NCI-H524 (cell line): ENCODE results near the gene ATP13A5.

Experiments used
- DNase-seq, 2 experiments: peaks; one replicate each; lab custom pipeline; 2025; lab: John Stamatoyannopoulos, UW

Gene ATP13A5

DNA sequence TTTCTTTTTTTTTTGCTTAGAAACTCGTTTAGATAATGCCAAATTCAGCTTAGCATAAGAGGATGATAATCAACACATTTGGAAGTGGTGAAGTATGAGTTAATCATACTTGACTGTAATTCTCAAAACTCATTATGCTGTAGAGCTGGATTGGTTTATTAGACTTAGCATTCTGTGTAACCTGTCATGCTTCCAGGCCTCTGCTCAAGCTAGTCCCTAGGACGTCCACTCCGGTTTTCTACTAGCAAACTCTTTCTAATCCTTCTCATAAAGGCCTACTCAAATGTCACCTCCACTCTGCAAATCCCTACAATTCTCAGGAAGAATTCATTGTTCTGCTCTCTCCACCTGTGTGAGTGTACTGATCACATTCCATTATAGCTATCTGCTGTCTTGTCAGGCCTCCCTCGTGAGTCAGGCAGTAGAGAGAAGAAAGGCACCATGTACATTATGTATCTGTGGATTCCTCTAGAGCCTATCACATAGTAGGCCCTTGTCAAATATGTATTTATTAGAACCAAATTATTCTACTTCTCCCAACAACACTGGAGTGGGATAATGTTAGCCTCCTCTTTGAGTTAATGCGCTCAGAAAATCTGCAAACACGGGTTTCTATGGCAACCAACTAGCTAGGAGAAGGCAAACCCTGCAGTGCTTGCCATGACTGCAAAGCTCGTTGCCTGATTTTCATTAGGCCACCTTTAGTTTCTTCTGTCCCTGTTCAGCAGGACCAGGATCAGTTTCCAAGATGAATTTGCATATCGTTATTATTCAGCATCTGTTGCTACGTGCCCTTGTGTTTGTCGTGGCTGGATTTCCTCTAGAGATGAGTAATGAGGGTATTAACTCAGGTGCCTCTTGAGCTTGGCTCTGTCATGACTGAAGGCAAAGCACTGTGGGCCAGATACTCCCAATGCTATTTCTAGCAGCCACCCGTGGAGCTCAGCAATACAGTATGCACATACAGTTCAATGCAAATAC is 30.7 kb downstream of the ATP13A5 start:
- peak; percentile 86 to 96 for DNase-seq

DNA sequence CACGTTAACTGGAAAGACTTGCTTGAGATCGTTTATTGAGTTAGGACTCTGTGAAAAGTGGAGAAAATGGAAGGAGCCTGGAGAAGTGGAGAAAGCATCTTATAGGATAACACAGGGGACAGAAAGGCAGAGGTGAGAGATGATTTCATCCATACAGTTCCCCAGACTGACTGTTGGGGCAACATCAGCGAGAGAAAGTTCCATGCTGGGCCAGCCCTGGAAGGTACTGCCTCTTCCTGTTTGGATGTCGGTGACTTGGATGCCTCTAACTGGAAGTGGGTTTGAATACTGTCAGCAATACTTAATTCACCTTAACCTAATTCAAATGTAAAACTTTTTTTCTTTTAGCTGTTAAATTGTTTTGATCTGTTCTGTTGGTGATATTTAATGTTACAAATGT is 32.3 kb downstream of the ATP13A5 start:
- DNase-seq: no peak

DNA sequence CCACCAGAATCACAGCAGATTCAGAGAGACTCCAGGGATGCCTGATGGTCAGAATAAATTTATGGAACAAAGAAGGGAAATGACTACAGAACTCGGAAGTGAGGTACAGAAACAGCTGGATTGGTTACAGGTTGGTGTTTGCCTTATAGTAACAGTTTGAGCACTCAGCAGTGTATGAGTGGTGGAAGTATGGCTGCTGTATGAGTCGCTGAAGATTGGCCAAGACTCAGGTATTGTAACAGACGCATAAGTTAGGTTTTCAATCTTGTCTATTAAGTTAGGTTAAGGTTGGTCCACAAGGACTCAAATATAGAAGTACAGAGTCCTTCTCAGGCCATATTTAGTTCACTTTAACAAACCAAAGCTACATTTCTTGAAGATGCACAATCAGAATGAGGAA is 33.1 kb downstream of the ATP13A5 start:
- DNase-seq: no peak

DNA sequence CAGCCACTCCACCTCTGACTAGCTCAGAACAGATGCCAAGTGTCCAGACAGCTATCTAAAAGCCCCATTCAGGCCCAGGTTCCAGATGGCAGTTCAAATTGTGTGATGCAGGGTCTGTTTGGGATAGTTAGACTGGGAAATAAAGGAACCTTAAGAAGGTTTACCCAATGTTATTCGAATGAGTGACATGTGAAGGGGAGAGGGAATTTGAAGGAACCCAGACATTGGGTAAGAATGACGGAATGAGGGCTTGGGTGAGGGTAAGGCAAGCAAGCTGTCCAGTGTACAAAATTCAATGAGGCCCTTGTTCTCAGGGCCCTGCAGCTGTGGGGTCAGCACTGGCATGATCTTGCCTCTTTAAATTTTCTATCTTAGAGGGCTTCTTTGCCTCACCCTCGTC is 34.1 kb downstream of the ATP13A5 start:
- DNase-seq: peak; percentile 74 to 85

DNA sequence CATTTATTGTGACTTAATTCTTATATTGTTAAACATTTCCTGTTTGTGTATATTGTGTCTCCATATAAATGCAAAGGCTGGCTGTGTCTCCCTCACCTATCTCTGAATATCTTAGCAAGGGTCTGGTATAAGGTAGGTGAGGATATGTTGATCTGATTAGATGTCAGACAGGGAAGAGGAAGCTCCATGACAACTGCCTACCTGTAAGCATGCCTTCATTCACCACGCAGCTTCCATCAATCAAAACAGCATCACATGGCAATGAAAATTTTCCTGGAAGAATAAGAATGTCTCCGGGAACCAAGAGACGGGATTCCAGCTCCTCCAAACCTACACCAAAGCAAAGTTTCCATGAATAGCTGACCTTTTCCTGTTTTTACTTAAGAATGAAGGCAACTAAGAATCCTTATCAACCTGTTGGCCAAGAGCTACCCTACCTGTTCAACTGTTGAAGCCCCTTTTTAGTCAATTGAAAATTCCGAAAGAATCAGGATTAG is 34.8 kb downstream of the ATP13A5 start:
- no peak for DNase-seq

DNA sequence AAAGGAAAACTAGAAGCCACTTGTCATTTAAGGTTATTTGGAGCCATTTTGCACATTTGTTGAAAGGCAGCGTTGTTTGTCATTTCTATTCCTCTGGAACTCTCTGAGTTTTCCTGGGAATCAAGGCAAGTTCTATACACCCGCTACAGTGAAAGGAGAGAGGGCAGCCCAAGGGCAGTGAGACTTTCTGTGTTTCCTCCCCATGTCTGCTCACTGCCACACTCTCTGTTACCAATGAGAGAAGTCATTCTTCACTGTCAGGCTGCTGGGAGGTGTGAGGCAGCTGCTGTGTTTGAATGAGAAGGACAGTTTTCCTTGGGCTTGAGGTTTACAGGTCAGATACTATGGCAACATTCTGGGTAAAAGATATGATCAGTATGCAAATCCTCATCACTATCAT is 36.0 kb downstream of the ATP13A5 start:
- DNase-seq: no peak

DNA sequence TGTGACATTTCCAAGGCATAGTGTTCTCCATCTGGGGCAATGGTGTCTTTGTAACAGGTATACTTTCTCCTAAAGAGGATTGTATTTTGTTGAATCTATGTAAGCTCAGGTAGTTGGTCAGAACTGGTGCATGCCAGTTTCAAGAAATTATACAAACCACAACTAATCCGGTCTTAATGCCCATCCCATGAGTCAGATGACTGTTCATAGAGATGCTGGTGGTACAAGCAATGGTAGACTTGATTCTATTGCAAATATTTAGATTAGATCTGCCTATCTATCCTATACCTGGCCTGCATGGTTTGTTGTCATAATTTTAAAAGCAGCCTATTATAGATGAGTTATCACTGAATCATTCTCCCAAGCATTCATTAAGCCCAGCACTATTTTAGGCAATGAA is 43.5 kb downstream of the ATP13A5 start:
- DNase-seq: no peak

DNA sequence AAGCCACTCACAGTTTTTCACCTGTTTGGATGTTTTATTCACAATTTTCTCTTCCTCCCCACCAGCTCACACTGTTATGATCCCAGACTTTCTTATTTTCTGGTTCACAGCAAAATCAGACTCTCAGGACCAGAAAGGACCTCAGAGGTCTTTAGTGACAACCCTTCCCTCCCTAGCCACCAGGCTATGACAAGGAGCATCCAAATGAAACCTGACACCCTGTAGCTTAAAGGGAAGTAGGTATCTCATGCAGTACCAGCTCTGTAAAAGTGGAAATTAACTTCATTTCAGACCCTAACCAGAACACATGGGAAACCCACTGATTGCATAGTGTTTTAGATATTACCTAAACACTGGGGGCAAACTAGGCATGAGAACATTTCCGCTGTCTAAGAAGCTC is 45.3 kb downstream of the ATP13A5 start:
- DNase-seq: no peak

DNA sequence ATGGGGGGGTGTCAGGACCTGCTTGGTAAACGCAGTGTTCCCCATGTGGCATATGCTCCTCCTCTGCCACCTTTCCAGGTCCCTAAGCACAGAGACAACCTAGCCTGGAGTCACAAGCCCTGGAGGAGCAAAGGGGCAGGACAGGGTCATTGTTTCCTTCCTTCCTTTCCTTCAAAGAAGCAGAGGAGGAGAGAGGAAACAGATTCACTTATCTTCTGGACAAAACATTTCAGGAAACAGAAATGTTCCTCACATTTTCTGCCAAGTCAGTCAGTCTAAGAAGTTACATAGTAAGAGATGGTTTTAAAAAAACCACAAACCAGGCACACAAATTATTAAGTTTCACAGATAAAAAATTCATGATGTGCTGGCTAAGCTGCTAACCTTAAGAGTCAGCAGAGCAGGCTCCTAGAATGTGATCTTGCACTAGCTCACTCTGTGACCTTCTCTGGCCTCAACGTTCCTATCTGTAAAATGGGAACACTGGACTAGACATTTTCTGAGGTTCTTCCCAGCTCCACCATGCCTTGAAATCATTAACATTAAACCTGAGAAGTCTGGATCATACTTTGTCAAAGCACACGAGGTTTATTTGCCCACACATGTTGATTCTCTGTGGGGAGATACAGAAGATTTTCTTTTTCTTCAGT is 47.9 kb downstream of the ATP13A5 start:
- no peak for DNase-seq

DNA sequence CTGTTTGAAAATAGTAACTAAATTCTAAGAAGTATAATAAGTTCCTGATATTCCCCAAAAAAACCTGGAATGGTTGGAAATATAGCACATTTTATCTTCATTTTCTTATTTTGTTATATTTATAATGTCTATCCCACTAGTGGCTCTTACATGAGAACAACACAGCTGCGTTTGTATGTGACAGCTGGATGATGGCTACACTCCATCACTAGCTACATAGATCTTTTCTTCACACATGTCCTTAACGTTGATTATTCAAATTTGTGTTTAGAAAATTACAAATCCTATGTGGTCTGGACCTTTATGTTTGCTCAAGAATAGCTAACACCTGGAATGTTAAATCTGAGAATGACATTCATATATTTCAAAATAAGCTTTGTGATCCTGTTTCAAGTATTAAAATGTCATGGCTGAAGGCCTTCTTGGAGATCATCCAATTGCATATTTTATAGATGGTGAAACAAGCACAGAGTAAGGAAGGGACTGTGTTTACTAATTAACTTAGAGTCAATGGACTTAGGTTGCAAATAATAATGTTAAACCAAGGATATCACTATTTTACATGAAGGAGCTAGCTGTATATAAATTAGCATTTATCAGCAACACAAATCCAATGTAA is 60.8 kb downstream of the ATP13A5 start:
- no peak for DNase-seq

DNA sequence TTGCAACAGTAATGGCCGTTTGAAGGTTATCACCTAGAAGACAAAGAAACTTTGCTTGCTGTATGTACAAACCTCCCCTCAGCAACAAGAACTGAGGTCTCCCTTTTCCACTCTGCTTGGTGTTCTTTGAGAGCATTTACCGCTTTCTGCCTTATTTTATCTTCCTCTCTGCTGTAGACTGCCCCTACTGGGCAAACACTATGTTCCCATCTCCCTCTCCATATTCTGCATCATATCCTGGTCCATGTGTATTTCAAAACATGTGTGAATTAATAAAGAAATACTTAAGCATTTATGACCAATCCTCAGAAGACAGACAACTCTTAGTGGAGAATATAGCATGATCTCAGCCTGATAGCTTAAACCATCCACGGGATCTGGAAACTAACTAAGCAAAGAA is 64.4 kb downstream of the ATP13A5 start:
- no peak for DNase-seq

DNA sequence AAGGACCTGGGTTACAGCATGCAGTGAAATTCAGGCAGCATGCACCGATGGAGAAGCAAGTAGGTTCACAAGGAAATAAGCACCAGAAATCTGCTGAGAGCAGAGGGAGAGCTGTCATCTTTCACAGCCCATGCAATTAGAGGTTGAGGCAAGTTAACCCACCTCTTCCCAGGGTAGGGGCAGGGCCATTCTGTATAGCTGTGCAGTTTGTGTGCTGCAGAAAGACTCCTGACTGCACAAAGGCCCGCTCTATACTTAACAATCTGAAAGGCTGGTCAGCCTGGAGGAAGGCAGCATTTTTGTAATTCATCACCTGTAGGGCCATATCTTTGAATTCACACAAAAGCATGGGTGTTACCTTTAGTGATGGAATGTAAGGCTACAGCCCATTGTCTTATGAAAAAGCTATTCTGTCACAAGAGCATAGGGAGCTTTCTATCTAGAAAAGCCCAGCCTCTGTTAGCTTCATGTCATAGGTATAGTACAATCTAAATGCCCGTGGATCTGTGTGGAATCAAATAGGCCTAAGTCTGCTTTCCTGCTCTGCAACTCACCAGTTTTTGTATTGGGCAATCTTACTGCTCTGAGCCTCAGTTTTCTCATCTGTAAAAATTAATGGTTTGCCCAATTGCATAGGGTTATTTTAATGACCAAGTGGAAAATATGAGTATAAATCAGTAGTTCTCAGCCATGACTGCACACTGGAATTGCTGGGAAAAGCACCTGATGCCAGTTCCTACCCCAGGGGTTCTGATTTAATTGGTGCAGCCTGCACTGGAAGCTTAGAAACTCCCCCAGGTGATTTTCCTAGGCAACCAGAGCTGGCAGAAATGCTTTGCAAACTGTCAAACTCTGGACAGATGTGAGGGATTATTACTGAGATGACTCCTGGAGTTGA is 65.2 kb downstream of the ATP13A5 start:
- DNase-seq: peak in 1 of 2 experiments; percentile 10

DNA sequence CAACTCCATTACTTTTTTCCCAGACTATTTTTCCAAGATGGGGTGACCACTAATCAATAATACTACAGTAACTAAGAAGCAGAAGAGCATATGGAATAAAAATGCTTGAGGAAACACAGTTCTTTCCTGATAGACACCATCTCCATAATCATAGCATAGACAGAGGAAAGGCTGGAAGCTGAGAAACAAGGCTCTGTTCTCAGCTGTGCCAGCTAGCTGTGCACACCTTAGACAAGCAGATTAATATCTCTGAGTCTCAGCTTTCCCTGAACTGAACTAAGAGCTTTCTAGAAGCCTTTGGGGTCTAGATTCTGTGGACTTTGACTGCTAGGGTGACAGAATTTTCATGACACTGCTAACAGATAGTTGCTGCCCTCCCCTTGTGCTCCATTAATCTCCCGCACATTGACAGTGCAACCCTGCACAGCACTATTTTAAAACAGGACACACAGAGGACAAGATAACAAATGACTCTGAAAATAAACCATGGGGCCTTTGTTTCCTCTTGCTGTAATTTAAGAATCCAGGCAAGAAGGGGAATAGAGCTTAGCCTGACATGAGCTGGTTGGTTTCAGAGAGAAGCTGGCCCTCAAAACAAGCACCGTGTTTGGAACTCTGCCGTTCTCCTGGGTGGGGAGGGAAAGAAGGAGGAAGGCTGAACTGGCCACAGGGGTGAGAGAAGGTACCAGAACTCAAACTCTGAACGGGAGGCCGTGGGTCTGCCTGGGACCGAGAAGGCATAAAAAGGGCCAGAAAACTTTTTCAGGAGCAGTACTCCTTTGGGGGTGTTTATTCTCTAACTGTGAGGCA is 67.4 kb downstream of the ATP13A5 start:
- DNase-seq: no peak

DNA sequence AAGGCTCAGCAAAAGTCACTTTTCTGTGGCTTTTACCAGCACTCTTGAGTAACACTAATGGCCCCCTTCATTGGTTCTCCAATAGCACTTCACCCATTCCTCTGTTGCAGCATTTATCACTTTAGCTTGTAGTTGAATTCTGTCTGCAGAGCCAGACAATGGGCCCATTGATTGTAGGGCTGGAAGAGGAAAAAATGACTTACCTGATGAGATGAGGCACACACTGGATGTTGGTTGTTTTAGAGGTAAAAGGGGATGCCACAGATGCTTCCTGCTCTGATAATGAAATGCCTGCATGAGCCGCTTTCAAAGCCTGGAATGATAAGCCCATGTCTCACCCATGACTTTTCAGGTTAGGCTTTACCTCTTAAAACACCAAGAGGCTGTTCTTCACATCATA is 73.2 kb downstream of the ATP13A5 start:
- DNase-seq: no peak

DNA sequence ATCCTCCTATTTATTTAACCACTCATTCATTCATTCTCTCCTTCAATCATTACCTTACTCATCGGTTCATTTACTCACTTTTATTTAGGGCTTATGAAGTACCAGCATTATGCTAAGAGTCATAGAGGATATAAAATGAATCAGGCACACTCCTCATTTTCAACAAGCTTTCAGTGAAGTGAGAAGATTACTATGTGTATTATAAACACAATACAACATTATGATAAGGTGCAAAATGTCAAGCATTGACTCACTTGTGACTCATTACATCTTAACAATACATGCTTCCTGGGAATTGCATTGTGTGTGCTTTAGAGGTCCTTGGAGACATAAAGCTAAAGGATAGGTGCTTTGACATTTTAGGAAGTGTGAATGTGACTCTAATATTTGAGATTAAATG is 77.1 kb downstream of the ATP13A5 start:
- no peak for DNase-seq

DNA sequence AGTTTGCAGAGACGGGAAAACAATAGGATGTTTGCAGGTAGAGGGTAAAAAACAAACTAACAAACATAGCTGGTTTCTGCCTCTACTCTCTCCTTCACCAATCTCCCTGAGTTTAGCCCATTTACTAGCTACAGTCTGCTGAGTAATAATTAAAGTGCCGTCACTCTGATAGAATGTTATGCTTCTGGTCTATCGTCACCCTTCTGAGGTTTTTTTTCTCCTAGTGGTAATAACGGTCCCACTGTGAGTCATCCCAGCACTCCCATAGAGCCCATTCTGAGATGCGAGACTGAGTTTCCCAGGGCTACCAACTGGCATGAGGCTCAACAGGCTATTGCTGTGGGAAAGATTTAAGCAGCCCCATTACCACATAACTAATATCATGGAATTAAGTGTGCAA is 81.1 kb downstream of the ATP13A5 start:
- no peak for DNase-seq

DNA sequence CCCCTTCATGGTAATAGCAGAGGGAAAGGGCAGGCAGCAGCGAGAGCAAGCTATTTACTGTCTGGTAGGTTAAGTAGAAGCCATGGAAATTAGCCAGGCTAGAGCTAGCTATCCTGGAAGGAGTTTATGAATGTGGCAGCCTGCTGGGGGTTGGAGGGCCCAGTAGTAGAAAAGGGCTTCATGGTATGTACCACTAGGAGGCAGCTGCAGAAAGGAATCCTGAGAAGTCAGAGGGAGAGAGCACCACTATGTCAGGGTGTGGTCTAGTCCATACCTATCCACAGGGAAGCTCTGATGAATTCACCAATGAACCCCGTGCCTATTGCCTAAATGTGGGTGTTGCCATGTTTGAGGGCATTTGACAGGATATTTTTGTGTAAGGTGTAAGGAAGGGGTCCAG is 82.6 kb downstream of the ATP13A5 start:
- DNase-seq: no peak

DNA sequence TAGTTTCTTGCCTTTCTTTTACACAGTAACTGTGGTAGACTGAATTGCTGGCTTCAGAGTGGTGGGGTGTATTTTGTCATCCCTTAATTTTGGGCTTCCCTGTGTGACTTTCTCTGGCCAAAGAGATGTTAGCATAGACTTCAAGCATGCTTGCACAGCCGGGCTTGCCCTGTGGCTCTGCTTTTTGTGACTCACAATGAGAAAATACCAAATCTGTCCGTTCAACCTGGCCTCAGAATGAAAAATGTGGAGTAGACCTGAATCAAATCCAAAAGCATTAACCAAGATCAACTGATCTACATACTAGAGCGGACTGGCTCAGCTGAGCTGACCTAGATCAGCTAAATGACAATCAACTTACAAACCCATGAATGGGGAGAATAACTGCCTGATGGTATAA is 86.2 kb downstream of the ATP13A5 start:
- no peak for DNase-seq

DNA sequence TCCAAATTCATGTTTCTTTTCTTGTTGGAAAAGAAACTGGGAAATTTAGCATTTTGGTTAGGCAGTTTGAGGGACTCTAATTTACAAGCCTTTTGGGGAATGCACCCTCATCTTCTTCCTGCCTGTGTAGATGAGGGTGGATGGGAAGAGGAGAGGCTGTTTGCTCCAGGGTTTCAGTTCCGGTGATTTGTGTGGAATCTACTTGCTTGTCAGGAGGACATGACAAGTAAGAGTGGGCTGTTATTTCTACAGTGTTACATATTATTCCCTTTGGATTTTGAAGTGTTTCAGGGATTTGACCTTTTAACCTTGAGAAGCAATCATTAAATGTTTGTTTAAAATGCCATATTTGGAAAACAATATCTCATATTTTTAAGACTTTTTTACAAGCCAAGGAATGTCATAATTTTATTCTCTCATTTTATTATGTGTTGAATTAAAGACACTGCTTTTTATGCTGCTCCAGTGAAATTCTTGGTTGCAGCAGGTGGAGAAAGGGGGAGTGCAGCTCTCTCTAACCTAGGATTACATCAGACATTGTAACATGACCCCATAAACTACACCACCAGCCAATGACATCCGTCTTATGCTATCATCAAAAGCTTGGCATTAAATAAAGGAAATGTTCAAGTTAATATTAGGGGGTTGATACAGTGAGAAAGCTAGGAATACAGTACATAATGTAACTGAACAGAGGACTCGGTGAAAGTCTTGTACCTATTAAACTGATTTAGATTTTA is 107.3 kb downstream of the ATP13A5 start:
- peak in 1 of 2 experiments; percentile 25 for DNase-seq

DNA sequence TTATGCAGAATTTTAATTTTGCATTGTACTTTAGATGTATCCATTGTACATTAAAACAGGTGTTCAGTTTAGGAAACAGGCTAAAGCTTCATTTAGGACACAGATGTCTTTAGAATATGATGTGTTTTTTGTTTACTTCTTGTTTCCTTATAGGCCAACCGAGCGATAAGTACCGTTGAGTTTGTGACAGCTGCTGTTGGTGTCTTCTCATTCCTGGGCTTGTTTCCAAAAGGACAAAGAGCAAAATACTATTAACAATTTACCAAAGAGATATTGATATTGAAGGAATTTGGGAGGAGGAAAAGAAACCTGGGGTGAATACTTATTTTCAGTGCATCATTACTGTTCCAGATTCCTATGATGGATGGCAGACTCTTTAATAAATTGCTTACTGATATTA is 108.1 kb downstream of the ATP13A5 start:
- DNase-seq: peak in 1 of 2 experiments; percentile 11
